Endothelial cell of umbilical vein (primary cell): ENCODE measurements around the gene EIF2S3. TPM values are rescaled to one million over a fixed set of nuclear protein-coding genes. Genes with fewer than 3 reads are reported as not detected.

ENCODE experiments used
- BruUV-seq: library from RNA; stranded (reverse); fragments of 400-500 nt; replicated peaks from 2 replicates; lab custom pipeline; 2021; lab: Mats Ljungman, UMichigan
- CTCF ChIA-PET: fragments of 300-600, 350-600 bp; sonication (Branson Sonifier 250); formaldehyde crosslinking; loops from one replicate; lab custom pipeline; 2021; ENCODE audit warnings: antibody characterized with exemption, inconsistent platforms; lab: Charles Lee
- POLR2A ChIA-PET: fragments of 300-600, 350-600 bp; sonication (Branson Sonifier 250); formaldehyde crosslinking; loops from one replicate; lab custom pipeline; 2021; ENCODE audit warnings: antibody characterized with exemption, inconsistent platforms; lab: Charles Lee
- DNase-seq: peaks from one replicate; pipeline ENCODE4 v3.0.0-alpha.2; 2011; ENCODE audit warnings: low read depth, low spot score
- FAIRE-seq: peaks from 2 replicates; lab custom pipeline; 2011; peaks lifted over from hg19 to GRCh38; lab: Jason Lieb, UNC
- H2AFZ ChIP-seq: 2 replicates; pipeline ENCODE4 v1.6.0; 2012; ENCODE audit warnings: low read depth, low read length, control low read depth, inconsistent platforms
- H3K27ac ChIP-seq: 2 replicates; pipeline ENCODE4 v1.5.1; 2011; ENCODE audit warnings: low read depth, mild to moderate bottlenecking, control low read depth, low read length, moderate library complexity; ENCODE audit not compliant: insufficient read depth
- H3K27me3 ChIP-seq, 2 experiments: 2 replicates each; pipeline versions ENCODE4 v1.6.0 to v1.6.1; 2011; ENCODE audit warnings: low read length in 2 of 2, mixed read lengths in 1 of 2; ENCODE audit not compliant: control insufficient read depth in 2 of 2, insufficient read depth in 2 of 2
- H3K36me3 ChIP-seq, 2 experiments: 2 replicates in 1 of 2; 3 replicates in 1 of 2; pipeline ENCODE4 v1.5.1; 2011; ENCODE audit warnings: low read length in 2 of 2, mild to moderate bottlenecking in 1 of 2, moderate library complexity in 1 of 2; ENCODE audit not compliant: control insufficient read depth in 2 of 2, insufficient read depth in 2 of 2; ENCODE audit errors: extremely low read depth in 1 of 2
- H3K4me1 ChIP-seq: 3 replicates; pipeline ENCODE4 v1.5.1; 2011; ENCODE audit warnings: mild to moderate bottlenecking, low read length; ENCODE audit not compliant: control insufficient read depth, insufficient read depth; ENCODE audit errors: extremely low read depth
- H3K4me2 ChIP-seq: 2 replicates; pipeline ENCODE4 v1.6.1; 2011; ENCODE audit warnings: low read length, control low read depth, mixed read lengths; ENCODE audit not compliant: insufficient read depth
- H3K4me3 ChIP-seq, 3 experiments: fragments of 200-600 bp in 1 of 3; sonication (generic), shearing (Covaris generic) in 1 of 3; replicated peaks in 1 of 3; 2 replicates each; pipeline ENCODE4 v1.5.1; 2011 to 2016; ENCODE audit warnings: control low read depth in 3 of 3, low read length in 3 of 3, mild to moderate bottlenecking in 2 of 3, inconsistent platforms in 1 of 3, low read depth in 1 of 3, moderate library complexity in 1 of 3; ENCODE audit not compliant: insufficient read depth in 1 of 3
- H3K79me2 ChIP-seq: 2 replicates; pipeline ENCODE4 v1.6.0; 2012; ENCODE audit warnings: low read length, inconsistent platforms; ENCODE audit not compliant: control insufficient read depth, insufficient read depth
- H3K9ac ChIP-seq: replicated peaks from 2 replicates; pipeline ENCODE3; 2011; ENCODE audit warnings: low read length, control low read depth; ENCODE audit not compliant: insufficient read depth; ENCODE audit errors: extremely low read depth
- H3K9me1 ChIP-seq: replicated peaks from 3 replicates; pipeline ENCODE4 v1.6.0; 2011; ENCODE audit warnings: mild to moderate bottlenecking, low read length; ENCODE audit not compliant: control insufficient read depth, insufficient read depth; ENCODE audit errors: extremely low read depth
- H3K9me3 ChIP-seq: replicated peaks from 2 replicates; pipeline ENCODE4 v1.5.1; 2012; ENCODE audit warnings: low read length, inconsistent platforms; ENCODE audit not compliant: control insufficient read depth, insufficient read depth
- H4K20me1 ChIP-seq: replicated peaks from 2 replicates; pipeline ENCODE3; 2011; ENCODE audit warnings: mild to moderate bottlenecking, low read length; ENCODE audit not compliant: control insufficient read depth, insufficient read depth; ENCODE audit errors: extremely low read depth
- EZH2 ChIP-seq: IDR thresholded peaks from 2 replicates; pipeline ENCODE4 v1.6.1; 2012; ENCODE audit warnings: borderline replicate concordance, low read depth, mild to moderate bottlenecking, moderate library complexity, low read length, inconsistent platforms; ENCODE audit not compliant: severe bottlenecking
- FOS ChIP-seq: IDR thresholded peaks from 2 replicates; pipeline ENCODE4 v1.6.1; 2011; ENCODE audit warnings: mild to moderate bottlenecking, low read length, moderate library complexity, borderline replicate concordance; ENCODE audit not compliant: insufficient read depth
- GATA2 ChIP-seq: IDR thresholded peaks from 2 replicates; pipeline ENCODE4 v1.7.0; 2011; ENCODE audit warnings: low read depth, mild to moderate bottlenecking, moderate library complexity, mixed read lengths, low read length; ENCODE audit not compliant: insufficient read length, insufficient read depth
- JUN ChIP-seq: IDR thresholded peaks from 2 replicates; pipeline ENCODE4 v1.6.1; 2011; ENCODE audit warnings: borderline replicate concordance, low read depth; ENCODE audit not compliant: insufficient read length, insufficient read depth
- MAX ChIP-seq: IDR thresholded peaks from 2 replicates; pipeline ENCODE4 v1.6.1; 2011; ENCODE audit not compliant: insufficient read depth, insufficient read length
- MYC ChIP-seq: IDR thresholded peaks from one replicate; pipeline ENCODE4 v1.6.1; 2011; ENCODE audit warnings: mild to moderate bottlenecking, low read depth, low read length
- POLR2A ChIP-seq: IDR thresholded peaks from 2 replicates; pipeline ENCODE4 v1.6.1; 2012; ENCODE audit warnings: low read depth, mild to moderate bottlenecking, control low read depth, low read length
- POLR2AphosphoS5 ChIP-seq: IDR thresholded peaks from 2 replicates; pipeline ENCODE4 v1.6.1; 2012; ENCODE audit warnings: low read depth, mild to moderate bottlenecking, control low read depth, low read length, moderate library complexity; ENCODE audit not compliant: insufficient read depth
- dilution Hi-C: fragments of 300-500 bp; cut with MboI; formaldehyde crosslinking; loops from one replicate; pipeline ENCODE4 v1.15.0; 2019; ENCODE audit warnings: low sequenced_read_pairs; ENCODE audit not compliant: extremely low pct_ligation_motif_present
- intact Hi-C: fragments of 100-400 bp; cut with micrococcal nuclease; formaldehyde crosslinking; loops from one replicate; pipeline ENCODE4 v1.10.0; 2022
- polyA plus RNA-seq, 4 experiments: library from polyadenylated mRNA; depleted of rRNA in 3 of 4; stranded (reverse) in 3 of 4; unstranded in 1 of 4; fragments of >200 nt; gene quantifications; 2 replicates each; pipeline versions ENCODE4 v1.2.1 to v1.2.3, GENCODE V29; 2011 to 2012; ENCODE audit warnings: missing spikeins in 1 of 4
- total RNA-seq: library from RNA; stranded (reverse); gene quantifications from 2 replicates; pipeline ENCODE4 v1.2.3, GENCODE V29; 2021
- TF ChIP-seq, protein P1 (sequence below), 2 donors: IDR thresholded peaks; 1 replicate in 1 of 2; 2 replicates in 1 of 2; pipeline ENCODE4 v1.5.1; 2011; ENCODE audit warnings: low read length in 2 of 2, mild to moderate bottlenecking in 2 of 2, moderate library complexity in 2 of 2, control low read depth in 1 of 2, inconsistent platforms in 1 of 2, low read depth in 1 of 2; ENCODE audit not compliant: insufficient read depth in 1 of 2; ENCODE audit errors: extremely low read depth in 1 of 2

EIF2S3 gene
- total and polyA plus RNA-seq, 2 donors (not counting 3 experiments of a cell fraction or from before 2014, with no cell fraction given): 35.8 to 161 TPM

DNA sequence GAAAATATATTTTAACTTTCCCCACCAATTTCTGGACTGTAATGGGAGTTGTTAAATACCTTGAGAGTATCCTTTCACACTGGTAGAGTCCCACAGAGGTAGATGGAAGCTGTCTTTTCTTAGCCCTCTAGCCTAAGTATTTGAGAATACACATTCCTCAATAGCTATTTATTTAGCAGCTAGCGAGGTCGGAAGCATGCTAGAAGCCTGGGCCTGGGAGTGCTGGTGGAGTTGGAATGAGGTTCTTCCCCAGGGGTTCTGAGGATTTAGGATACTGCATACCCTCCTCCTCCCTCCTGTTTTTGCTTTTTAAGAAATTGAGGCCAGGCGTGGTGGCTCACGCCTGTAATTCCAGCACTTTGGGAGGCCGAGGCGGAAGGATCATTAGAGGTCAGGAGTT is 26.8 kb upstream of the EIF2S3 start:
- POLR2A ChIA-PET: no interaction called here
- CTCF ChIA-PET: interaction anchor here (0.7 kb wide), 1 partner anchor 26 kb away, joined by 3 read pairs; the partner anchor contains the start of gene EIF2S3
- H3K27me3 ChIP-seq: no peaks in the 10 kb centered on the region
- H2AFZ ChIP-seq: no peak overlapping the region
- no peaks in the 10 kb centered on the region for H3K9me3 ChIP-seq
- peaks cover 8% of the 10 kb centered on the region for H3K4me1 ChIP-seq
- intact Hi-C loops: loop anchor here (5.0 kb wide), 1 partner anchor 246 kb away; the partner anchor contains the start of gene SAT1
- no peaks in the 10 kb centered on the region for H3K36me3 ChIP-seq
- H4K20me1 ChIP-seq: no peaks in the 10 kb centered on the region
- dilution Hi-C loops: no loop called here
- no peaks in the 10 kb centered on the region for H3K9me1 ChIP-seq
- peaks cover 15% of the 10 kb centered on the region for H3K79me2 ChIP-seq
- no TSS peak for BruUV-seq
- no peak for TF ChIP-seq MYC
- TF ChIP-seq GATA2: no peak
- TF ChIP-seq JUN: no peak
- no peak for TF ChIP-seq POLR2AphosphoS5
- TF ChIP-seq MAX: no peak
- TF ChIP-seq POLR2A: no peak
- no peak for TF ChIP-seq FOS
- no peak for TF ChIP-seq EZH2
- TF ChIP-seq, protein P1, sequence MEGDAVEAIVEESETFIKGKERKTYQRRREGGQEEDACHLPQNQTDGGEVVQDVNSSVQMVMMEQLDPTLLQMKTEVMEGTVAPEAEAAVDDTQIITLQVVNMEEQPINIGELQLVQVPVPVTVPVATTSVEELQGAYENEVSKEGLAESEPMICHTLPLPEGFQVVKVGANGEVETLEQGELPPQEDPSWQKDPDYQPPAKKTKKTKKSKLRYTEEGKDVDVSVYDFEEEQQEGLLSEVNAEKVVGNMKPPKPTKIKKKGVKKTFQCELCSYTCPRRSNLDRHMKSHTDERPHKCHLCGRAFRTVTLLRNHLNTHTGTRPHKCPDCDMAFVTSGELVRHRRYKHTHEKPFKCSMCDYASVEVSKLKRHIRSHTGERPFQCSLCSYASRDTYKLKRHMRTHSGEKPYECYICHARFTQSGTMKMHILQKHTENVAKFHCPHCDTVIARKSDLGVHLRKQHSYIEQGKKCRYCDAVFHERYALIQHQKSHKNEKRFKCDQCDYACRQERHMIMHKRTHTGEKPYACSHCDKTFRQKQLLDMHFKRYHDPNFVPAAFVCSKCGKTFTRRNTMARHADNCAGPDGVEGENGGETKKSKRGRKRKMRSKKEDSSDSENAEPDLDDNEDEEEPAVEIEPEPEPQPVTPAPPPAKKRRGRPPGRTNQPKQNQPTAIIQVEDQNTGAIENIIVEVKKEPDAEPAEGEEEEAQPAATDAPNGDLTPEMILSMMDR (IDR thresholded peaks at IDR 0.05; ENCODE audit: extremely low read depth in 1 of 2, insufficient read depth in 1 of 2, low read depth in 1 of 2, low read length in 2 of 2): no peak
- no peak overlapping the region for H3K27ac ChIP-seq
- DNase-seq: no peak
- no peak overlapping the region for H3K4me3 ChIP-seq
- FAIRE-seq: no peak
- no peak overlapping the region for H3K9ac ChIP-seq
- H3K4me2 ChIP-seq: no peak overlapping the region
